Measurements from ENCODE around the gene VAX1. TPM values are rescaled to one million over a fixed set of nuclear protein-coding genes. Genes with fewer than 3 reads are reported as not detected.

Gene VAX1
- total and polyA plus RNA-seq, 2 donors (not counting 1 experiment from before 2014, with no cell fraction given) = not detected

DNA sequence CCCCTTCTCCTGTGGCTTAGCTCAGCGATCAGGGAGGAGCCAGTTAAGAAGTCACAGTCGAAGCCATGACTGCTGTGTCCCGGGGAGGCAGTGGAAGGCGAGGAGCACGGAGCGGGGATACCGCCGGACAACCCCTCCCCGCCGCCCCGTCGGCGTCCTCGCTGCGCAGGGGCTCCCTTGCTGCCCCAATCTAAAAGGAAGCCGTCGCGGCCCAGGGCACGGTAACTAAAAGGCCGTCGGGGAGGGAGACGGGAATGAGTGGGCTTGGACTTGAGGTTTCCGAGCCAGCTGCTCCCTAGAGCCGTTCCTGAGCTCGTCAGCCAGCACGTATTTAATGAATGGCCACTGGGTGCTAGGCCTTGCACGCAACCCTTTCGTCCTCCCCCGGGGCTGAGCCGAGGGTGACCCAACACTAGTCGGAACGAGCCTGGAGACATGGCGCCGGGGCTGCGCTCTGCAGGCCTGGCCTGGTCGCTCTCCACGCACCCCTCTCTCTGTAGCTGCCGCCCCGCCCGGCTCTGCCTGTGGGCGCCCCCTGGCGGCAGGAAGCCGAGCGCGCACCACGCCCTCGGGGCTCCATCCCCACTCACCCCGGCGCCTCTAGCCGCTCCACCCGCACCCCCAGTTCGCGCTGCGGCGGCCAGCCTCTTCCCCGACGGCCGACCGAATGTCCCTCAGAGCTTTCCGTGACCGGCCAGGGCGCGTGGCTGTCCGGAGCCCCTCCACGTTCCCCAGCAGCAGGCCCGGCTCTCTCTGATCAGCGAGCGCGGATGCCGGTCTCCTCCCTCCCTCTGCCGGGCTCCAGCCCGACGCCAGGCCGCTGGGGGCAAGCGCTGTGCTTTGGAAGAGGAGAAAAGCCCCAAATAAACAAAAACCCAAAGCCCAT lies 30.0 kb upstream of the VAX1 start:
- Histone ChIP-seq H4K20me1 (ENCODE audit: control insufficient read depth, extremely low read depth, insufficient read depth, low read length) (no peaks in the 10 kb centered on the region), H3K4me3 (replicated peaks in 1 of 4; ENCODE audit: control extremely low read depth in 1 of 4, insufficient read depth in 1 of 4, low read depth in 3 of 4, low read length in 4 of 4) (no peak overlapping the region), H3K36me3 (ENCODE audit: control insufficient read depth, insufficient read depth, low read length) (no peaks in the 10 kb centered on the region), H3K27ac (ENCODE audit: insufficient read depth, low read length) (no peak overlapping the region), H3K9ac (ENCODE audit: insufficient read depth, low read length) (no peak overlapping the region), H3K79me2 (ENCODE audit: control insufficient read depth, insufficient read depth, low read length) (no peaks in the 10 kb centered on the region), H3K4me2 (ENCODE audit: extremely low read depth, insufficient read depth, low read length) (no peak overlapping the region), H2AFZ (ENCODE audit: low read length) (peak overlapping the region; percentile 5), H3K9me3 (ENCODE audit: control insufficient read depth, insufficient read depth, low read depth, low read length) (no peaks in the 10 kb centered on the region), H3K27me3 (ENCODE audit: control insufficient read depth, insufficient read depth, low read length) (peaks cover 50% of the 10 kb centered on the region), H3K4me1 (ENCODE audit: control insufficient read depth, extremely low read depth, insufficient read depth, low read length) (no peaks in the 10 kb centered on the region)
- peak; percentile 53 for TF ChIP-seq EZH2 (IDR thresholded peaks at IDR 0.05; ENCODE audit: low read length, missing control alignments)
- TF ChIP-seq CTCF (conservative IDR thresholded peaks at IDR 0.05 in 1 of 2, IDR thresholded peaks at IDR 0.05 in 1 of 2; ENCODE audit: low read depth in 1 of 2, low read length in 2 of 2) = peak; percentile 47 to 61
- DNase-seq (ENCODE audit: low read depth in 2 of 2) = peak in 1 of 2 donors; percentile 33

DNA sequence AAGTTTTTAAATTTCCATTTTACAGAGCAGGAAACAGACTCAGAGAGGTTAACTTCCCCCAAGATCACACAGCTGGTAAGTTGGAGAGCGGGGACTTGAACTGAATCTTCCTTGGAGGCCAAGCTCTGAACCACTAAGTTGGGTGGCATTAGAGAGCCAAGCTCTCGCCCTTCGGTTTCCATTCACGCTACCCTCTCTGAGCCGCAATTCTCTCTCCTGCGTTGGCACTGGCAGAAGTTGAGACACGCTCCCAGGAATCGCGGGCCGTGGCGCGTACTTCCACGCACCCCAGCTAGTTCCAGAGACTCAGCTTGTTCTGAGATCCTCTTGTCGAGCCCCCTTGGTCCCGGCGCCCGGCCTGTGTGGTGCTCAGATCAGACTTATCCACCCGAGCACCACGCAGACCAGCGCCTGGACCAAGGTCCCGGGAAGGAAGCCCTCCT lies 29.3 kb upstream of the VAX1 start:
- no peaks in the 10 kb centered on the region for H3K4me1 ChIP-seq (ENCODE audit: control insufficient read depth, extremely low read depth, insufficient read depth, low read length)
- no peak overlapping the region for H3K9ac ChIP-seq (ENCODE audit: insufficient read depth, low read length)
- TF ChIP-seq CTCF (conservative IDR thresholded peaks at IDR 0.05 in 1 of 2, IDR thresholded peaks at IDR 0.05 in 1 of 2; ENCODE audit: low read depth in 1 of 2, low read length in 2 of 2) = no peak
- TF ChIP-seq EZH2 (IDR thresholded peaks at IDR 0.05; ENCODE audit: low read length, missing control alignments) = peak; percentile 64
- H4K20me1 ChIP-seq (ENCODE audit: control insufficient read depth, extremely low read depth, insufficient read depth, low read length) = no peaks in the 10 kb centered on the region
- no peaks in the 10 kb centered on the region for H3K9me3 ChIP-seq (ENCODE audit: control insufficient read depth, insufficient read depth, low read depth, low read length)
- no peak overlapping the region for H2AFZ ChIP-seq (ENCODE audit: low read length)
- no peak overlapping the region for H3K4me3 ChIP-seq (replicated peaks in 1 of 4; ENCODE audit: control extremely low read depth in 1 of 4, insufficient read depth in 1 of 4, low read depth in 3 of 4, low read length in 4 of 4)
- H3K27me3 ChIP-seq (ENCODE audit: control insufficient read depth, insufficient read depth, low read length) = peaks cover 51% of the 10 kb centered on the region
- no peak overlapping the region for H3K4me2 ChIP-seq (ENCODE audit: extremely low read depth, insufficient read depth, low read length)
- no peaks in the 10 kb centered on the region for H3K79me2 ChIP-seq (ENCODE audit: control insufficient read depth, insufficient read depth, low read length)
- H3K36me3 ChIP-seq (ENCODE audit: control insufficient read depth, insufficient read depth, low read length) = no peaks in the 10 kb centered on the region
- no peak overlapping the region for H3K27ac ChIP-seq (ENCODE audit: insufficient read depth, low read length)
- no peak for DNase-seq (ENCODE audit: low read depth in 2 of 2)

DNA sequence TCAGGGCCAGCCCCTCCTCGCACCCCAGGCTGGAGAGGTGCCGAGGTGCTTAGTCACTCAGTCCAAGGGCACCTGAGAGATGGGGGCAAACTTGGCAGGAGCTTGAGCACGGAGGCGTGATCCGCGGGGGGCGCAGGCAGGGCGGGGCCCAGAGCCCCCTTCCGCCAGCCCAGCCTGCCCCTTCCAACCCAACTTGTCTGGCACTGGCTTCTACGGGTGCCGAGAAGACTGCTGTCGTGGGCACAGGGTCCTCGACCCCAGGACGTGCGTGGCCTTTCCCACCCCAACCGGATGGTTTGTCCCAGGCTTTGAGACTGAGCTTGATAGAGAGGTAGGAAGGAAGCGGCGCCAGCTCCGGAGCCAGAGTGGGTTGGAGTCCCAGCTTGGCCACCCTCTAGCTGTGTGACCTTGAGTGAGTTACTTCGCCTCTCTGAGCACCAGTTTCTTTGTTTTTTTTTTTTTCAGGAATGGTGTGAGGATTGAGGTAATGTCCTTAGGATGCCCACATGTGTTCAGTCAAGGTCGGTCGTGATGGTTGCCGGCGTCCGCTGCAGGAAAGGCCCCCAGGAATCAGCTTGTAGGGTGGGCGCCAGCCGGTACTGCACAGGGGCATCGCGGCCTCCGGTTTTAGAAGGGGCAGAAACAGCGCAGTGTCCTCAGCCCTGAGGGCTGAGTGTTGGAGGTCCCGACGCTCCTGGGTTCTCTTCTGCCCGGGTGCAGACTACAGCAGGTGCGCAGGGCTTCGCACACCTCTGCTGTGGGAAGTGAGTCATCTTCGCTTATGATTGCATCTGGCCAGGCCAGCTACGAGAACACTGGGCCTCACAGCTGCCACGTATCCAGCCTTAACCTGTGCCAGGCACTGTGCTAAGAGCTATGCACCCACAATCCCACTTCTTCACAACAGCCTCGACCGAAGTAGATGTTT lies 28.6 kb upstream of the VAX1 start:
- no peak overlapping the region for H3K27ac ChIP-seq (ENCODE audit: insufficient read depth, low read length)
- H3K9ac ChIP-seq (ENCODE audit: insufficient read depth, low read length) = no peak overlapping the region
- TF ChIP-seq EZH2 (IDR thresholded peaks at IDR 0.05; ENCODE audit: low read length, missing control alignments) (peak; percentile 7), CTCF (conservative IDR thresholded peaks at IDR 0.05 in 1 of 2, IDR thresholded peaks at IDR 0.05 in 1 of 2; ENCODE audit: low read depth in 1 of 2, low read length in 2 of 2) (no peak)
- H2AFZ ChIP-seq (ENCODE audit: low read length) = no peak overlapping the region
- H3K36me3 ChIP-seq (ENCODE audit: control insufficient read depth, insufficient read depth, low read length) = no peaks in the 10 kb centered on the region
- H4K20me1 ChIP-seq (ENCODE audit: control insufficient read depth, extremely low read depth, insufficient read depth, low read length) = no peaks in the 10 kb centered on the region
- DNase-seq (ENCODE audit: low read depth in 2 of 2) = no peak
- H3K9me3 ChIP-seq (ENCODE audit: control insufficient read depth, insufficient read depth, low read depth, low read length) = no peaks in the 10 kb centered on the region
- no peak overlapping the region for H3K4me3 ChIP-seq (replicated peaks in 1 of 4; ENCODE audit: control extremely low read depth in 1 of 4, insufficient read depth in 1 of 4, low read depth in 3 of 4, low read length in 4 of 4)
- H3K4me2 ChIP-seq (ENCODE audit: extremely low read depth, insufficient read depth, low read length) = no peak overlapping the region
- H3K4me1 ChIP-seq (ENCODE audit: control insufficient read depth, extremely low read depth, insufficient read depth, low read length) = no peaks in the 10 kb centered on the region
- H3K27me3 ChIP-seq (ENCODE audit: control insufficient read depth, insufficient read depth, low read length) = peaks cover 55% of the 10 kb centered on the region
- H3K79me2 ChIP-seq (ENCODE audit: control insufficient read depth, insufficient read depth, low read length) = no peaks in the 10 kb centered on the region

Data from fibroblast of lung (primary cell).